Stomach (tissue), 9 donors: Measurements from ENCODE around the gene COPG1. TPM values are rescaled to one million over a fixed set of nuclear protein-coding genes. Genes with fewer than 3 reads are reported as not detected.

Source experiments
- DNase-seq, 2 donors: peaks; one replicate each; pipeline versions ENCODE4 v3.0.0 to v3.0.0-alpha.2; 2013 to 2019
- H3K27ac ChIP-seq, 5 donors: fragments of 200-600 bp in 4 of 5; sonication (generic) in 4 of 5; one replicate each; pipeline ENCODE4 v1.5.1; 2013 to 2019; ENCODE audit warnings: mild to moderate bottlenecking in 1 of 5, moderate library complexity in 1 of 5
- H3K27me3 ChIP-seq, 3 donors: fragments of 200-600 bp; sonication (generic); one replicate each; pipeline ENCODE4 v1.5.1; 2017 to 2019; ENCODE audit warnings: mixed run types in 1 of 3
- H3K36me3 ChIP-seq, 4 donors: fragments of 200-600 bp; sonication (generic); 1 replicate in 3 of 4; 2 replicates in 1 of 4; pipeline ENCODE4 v1.5.1; 2016 to 2019
- H3K4me1 ChIP-seq, 4 donors: fragments of 200-600 bp; sonication (generic); one replicate each; pipeline ENCODE4 v1.5.1; 2016 to 2019
- H3K4me3 ChIP-seq, 4 donors: fragments of 200-600 bp; sonication (generic) in 3 of 4; one replicate each; pipeline ENCODE4 v1.5.1; 2016 to 2019; ENCODE audit warnings: mild to moderate bottlenecking in 1 of 4
- H3K9me3 ChIP-seq, 4 donors: fragments of 200-600 bp; sonication (generic); one replicate each; pipeline ENCODE4 v1.5.1; 2016 to 2019
- EP300 ChIP-seq: sonication (generic); formaldehyde crosslinking; IDR thresholded peaks from one replicate; pipeline ENCODE4 v1.6.1; 2017; ENCODE audit warnings: antibody characterized with exemption
- POLR2A ChIP-seq, 4 donors: fragments of 450-650 bp; IDR thresholded peaks; one replicate each; pipeline ENCODE4 v1.6.1; 2016; ENCODE audit warnings: antibody characterized with exemption in 4 of 4, control low read depth in 2 of 4, mild to moderate bottlenecking in 1 of 4, moderate library complexity in 1 of 4
- POLR2AphosphoS5 ChIP-seq, 3 donors: sonication (generic); formaldehyde crosslinking; IDR thresholded peaks; one replicate each; pipeline ENCODE4 v1.6.1; 2016; ENCODE audit warnings: antibody characterized with exemption in 3 of 3
- WGBS, 5 donors: extraction: QIAGEN DNeasy Blood & Tissue Kit in 3 of 5; methylation state at CpG; one replicate each; pipeline versions ENCODE4 v1.1.5 to v1.1.7; 2013 to 2018; 5-methylcytosine and 5-hydroxymethylcytosine counted together
- intact Hi-C: fragments of 100-400 bp; cut with DNase I; formaldehyde crosslinking; loops from one replicate; pipeline ENCODE4 v1.15.1; 2023; ENCODE audit warnings: low total_unique reads
- polyA plus RNA-seq, 3 donors: library from polyadenylated mRNA; stranded (reverse); fragments of 200-250 nt; gene quantifications; one replicate each; pipeline ENCODE4 v1.2.3, GENCODE V29; 2013
- total RNA-seq, 5 donors: library from RNA; depleted of rRNA; stranded (reverse); fragments of >200 nt; gene quantifications; one replicate each; pipeline versions ENCODE4 v1.1.0 to v1.2.3, GENCODE V29; 2014 to 2016
- TF ChIP-seq, protein P1 (sequence below), 7 experiments: fragments of 450-650 bp in 4 of 7; fragments of 200-600 bp in 3 of 7; sonication (generic) in 3 of 7; IDR thresholded peaks; one replicate each; pipeline ENCODE4 v1.5.1; 2016 to 2019; ENCODE audit warnings: antibody characterized with exemption in 7 of 7, control low read depth in 2 of 7, mild to moderate bottlenecking in 1 of 7
- donor health status: healthy with polysubstance abuse.
- donor health status: Bipolar disorder and iron deficiency.
- donor health status: healthy.

Gene COPG1
- total and polyA plus RNA-seq, 8 donors: 38.5 to 356 (median 113) TPM

DNA sequence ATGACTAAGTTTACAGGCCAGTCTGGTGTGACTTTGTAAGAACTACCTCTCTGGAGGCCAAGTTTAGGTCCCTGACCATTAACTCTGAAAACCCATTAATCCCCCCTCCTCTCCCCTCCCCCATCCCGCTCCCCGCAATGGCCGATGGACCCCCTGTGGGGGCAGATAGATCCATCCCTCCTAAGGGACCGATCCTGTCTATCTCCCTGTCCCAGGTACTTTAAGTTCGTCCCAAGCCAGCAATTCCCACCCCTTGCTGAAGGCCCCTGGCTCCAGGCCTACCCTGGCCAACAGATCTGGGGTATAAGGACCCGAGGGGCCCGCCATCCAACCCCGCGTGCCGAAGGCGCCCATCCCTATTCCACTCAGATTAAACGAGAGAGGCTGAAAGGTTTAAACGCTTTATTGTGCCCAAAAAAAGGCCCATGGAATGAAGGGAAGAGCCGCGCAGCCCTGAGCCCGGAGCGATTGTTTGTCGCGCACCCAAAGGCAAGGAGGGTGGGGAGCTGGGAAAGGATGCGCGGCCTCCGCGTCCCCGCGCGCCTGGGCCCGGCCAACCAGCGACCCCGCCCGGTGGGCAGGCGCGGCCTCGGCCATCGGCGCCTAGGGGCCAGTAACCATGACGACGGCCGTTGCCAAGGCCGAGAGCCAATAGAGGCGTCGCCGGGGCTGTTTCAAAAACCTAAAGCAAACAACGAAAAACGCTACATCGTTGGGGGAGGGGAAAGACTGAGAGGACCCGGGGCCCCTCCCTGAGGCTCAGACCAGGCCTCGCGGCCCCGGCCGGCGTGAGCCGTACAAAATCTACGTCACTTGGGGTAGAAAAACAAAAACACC lies 65.2 kb downstream of the COPG1 start:
- DNase-seq: peak; percentile 75 to 97
- TF ChIP-seq EP300: no peak
- TF ChIP-seq, protein P1, sequence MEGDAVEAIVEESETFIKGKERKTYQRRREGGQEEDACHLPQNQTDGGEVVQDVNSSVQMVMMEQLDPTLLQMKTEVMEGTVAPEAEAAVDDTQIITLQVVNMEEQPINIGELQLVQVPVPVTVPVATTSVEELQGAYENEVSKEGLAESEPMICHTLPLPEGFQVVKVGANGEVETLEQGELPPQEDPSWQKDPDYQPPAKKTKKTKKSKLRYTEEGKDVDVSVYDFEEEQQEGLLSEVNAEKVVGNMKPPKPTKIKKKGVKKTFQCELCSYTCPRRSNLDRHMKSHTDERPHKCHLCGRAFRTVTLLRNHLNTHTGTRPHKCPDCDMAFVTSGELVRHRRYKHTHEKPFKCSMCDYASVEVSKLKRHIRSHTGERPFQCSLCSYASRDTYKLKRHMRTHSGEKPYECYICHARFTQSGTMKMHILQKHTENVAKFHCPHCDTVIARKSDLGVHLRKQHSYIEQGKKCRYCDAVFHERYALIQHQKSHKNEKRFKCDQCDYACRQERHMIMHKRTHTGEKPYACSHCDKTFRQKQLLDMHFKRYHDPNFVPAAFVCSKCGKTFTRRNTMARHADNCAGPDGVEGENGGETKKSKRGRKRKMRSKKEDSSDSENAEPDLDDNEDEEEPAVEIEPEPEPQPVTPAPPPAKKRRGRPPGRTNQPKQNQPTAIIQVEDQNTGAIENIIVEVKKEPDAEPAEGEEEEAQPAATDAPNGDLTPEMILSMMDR (IDR thresholded peaks at IDR 0.05): peak in 1 of 7 experiments; percentile 24
- peak; percentile 23 to 67 (median 49) for TF ChIP-seq POLR2AphosphoS5 (IDR thresholded peaks at IDR 0.05)
- no peak for TF ChIP-seq POLR2A (IDR thresholded peaks at IDR 0.05)
- H3K36me3 ChIP-seq: peaks cover 0 to 2% (median under 1%) of the 10 kb centered on the region in 4 donors
- H3K4me1 ChIP-seq: peaks cover 23 to 51% (median 40%) of the 10 kb centered on the region in 4 donors
- intact Hi-C loops: no loop called here
- peak overlapping the region; percentile 85 to 92 (median 88) for H3K27ac ChIP-seq
- no peaks in the 10 kb centered on the region for H3K27me3 ChIP-seq
- H3K9me3 ChIP-seq: no peaks in the 10 kb centered on the region
- 1 to 2% (median 2%) methylated on average over 46 to 53 of the region's 53 CpGs for WGBS, 5 donors
- H3K4me3 ChIP-seq: peak overlapping the region; percentile 82 to 96 (median 91)

DNA sequence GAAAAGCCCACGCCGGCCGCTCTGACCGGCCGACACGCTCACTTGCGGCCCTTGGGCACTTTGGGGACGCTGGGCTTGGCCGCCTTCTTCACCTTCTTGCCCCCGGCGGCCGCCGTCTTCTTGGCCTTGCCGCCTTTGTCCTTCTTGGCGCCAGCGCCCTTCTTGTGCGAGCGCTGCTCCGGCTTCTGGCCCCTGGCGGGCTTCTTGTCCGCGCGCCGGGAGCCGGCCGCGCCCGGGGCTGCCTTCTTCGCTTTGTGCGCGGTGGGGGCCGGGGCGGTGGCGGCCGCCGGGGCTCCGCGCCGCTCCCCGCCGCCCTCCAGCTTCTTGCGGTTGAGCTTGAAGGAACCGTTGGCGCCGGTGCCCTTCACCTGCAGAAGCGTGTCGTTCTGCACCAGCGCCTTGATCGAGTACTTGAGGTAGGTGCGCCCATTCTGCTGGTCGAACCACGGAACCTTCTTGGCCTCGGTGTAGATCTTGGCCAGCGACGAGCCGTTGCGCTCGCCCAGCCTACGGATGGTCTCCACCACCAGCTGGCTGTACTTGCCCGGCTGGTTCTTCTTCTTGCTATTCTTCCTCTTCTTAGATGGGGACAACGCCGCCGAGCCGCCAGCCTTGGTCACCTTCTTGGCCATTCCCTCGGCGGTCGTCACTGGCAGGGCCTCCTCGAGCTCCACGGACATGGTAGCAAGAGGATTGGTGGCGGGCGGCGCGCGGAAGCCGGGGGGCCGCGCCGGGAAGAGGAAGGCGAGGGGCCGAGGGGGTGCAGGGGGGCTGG lies 66.0 kb downstream of the COPG1 start:
- peaks cover 0 to 10% (median 8%) of the 10 kb centered on the region in 4 donors for H3K36me3 ChIP-seq
- 0 to 1% (median 0%) methylated on average over 57 to 80 of the region's 80 CpGs for WGBS, 5 donors
- H3K27ac ChIP-seq: peak overlapping the region; percentile 85 to 92 (median 88)
- H3K27me3 ChIP-seq: no peaks in the 10 kb centered on the region
- intact Hi-C loops: no loop called here
- H3K4me1 ChIP-seq: peaks cover 23 to 45% (median 40%) of the 10 kb centered on the region in 4 donors
- DNase-seq: peak; percentile 44 to 67
- H3K9me3 ChIP-seq: no peaks in the 10 kb centered on the region
- H3K4me3 ChIP-seq: peak overlapping the region; percentile 82 to 96 (median 91)
- TF ChIP-seq POLR2A (IDR thresholded peaks at IDR 0.05): no peak

DNA sequence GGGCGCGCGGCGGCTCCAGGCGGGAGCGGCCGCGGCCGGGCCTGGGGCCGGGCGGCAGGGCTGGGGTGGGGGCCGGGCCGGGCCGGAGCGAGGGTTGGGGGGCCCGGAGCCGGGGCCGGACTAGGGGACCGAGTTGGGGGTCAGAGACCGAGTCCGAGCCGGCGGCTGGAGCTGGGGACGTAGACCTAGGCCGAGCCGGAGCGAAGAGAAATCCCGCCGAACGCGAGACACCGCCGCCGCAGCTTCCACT lies 66.5 kb downstream of the COPG1 start:
- TF ChIP-seq EP300 (no peak), POLR2A (IDR thresholded peaks at IDR 0.05) (no peak), POLR2AphosphoS5 (IDR thresholded peaks at IDR 0.05) (no peak)
- TF ChIP-seq, protein P1 (IDR thresholded peaks at IDR 0.05): no peak
- peaks cover 0 to 14% (median 10%) of the 10 kb centered on the region in 4 donors for H3K36me3 ChIP-seq
- WGBS, 5 donors: 0 to 1% (median 0%) methylated on average over 15 to 34 of the region's 34 CpGs
- intact Hi-C loops: no loop called here
- DNase-seq: no peak
- H3K9me3 ChIP-seq: no peaks in the 10 kb centered on the region
- H3K4me3 ChIP-seq: peak overlapping the region; percentile 82 to 96 (median 91)
- H3K27me3 ChIP-seq: no peaks in the 10 kb centered on the region
- peak overlapping the region; percentile 85 to 92 (median 88) for H3K27ac ChIP-seq
- peaks cover 23 to 44% (median 38%) of the 10 kb centered on the region in 4 donors for H3K4me1 ChIP-seq

DNA sequence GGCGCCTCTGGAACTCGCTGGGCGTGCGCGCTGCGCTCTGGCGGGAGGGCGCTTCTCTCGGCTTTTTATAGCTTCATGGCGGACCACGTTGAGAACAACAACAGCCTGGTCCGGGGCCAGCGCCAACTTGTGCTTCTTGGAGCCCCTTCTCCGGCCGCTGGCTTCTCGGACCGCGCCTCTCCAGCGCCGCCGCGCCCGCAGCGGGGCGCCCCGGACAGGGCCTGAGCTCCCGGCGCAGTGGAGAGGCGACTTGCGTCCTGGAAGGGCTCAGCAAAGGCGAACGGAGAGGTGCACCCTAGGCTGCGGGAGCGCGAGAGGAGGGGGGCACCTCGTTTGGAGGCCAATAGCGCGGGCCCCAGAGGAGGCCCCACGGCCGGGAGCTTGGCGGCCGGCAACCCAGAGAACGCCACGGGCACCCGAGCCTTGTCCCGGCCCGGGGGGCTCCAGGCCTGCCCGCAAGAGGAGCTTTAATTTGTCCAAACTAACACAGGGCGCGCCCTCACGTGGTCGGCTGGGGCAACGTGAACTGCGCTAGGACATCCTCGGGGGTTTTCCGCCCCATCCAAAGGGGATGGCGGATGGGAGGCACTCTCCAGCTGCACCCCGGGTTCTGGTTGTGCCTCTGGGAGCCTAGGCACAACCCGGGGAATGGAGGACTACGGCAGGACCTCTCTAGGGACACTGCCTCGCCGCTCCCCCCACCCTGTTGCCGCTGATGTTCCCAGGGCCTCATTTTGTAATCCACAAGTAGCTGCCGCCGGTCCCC lies 67.0 kb downstream of the COPG1 start:
- H3K9me3 ChIP-seq: no peaks in the 10 kb centered on the region
- H3K27ac ChIP-seq: peak overlapping the region; percentile 85 to 92 (median 88)
- intact Hi-C loops: no loop called here
- peaks cover 0 to 19% (median 13%) of the 10 kb centered on the region in 4 donors for H3K36me3 ChIP-seq
- TF ChIP-seq EP300 (no peak), POLR2A (IDR thresholded peaks at IDR 0.05) (peak in 2 of 4 donors; percentile 85 to 97), POLR2AphosphoS5 (IDR thresholded peaks at IDR 0.05) (peak; percentile 99 to 100 (median 100))
- TF ChIP-seq, protein P1 (IDR thresholded peaks at IDR 0.05): peak in 5 of 7 experiments; percentile 6 to 51 (median 39)
- peaks cover 23 to 44% (median 38%) of the 10 kb centered on the region in 4 donors for H3K4me1 ChIP-seq
- 0 to 3% (median 0%) methylated on average over 2 to 65 of the region's 65 CpGs for WGBS, 5 donors
- peak; percentile 86 to 94 for DNase-seq
- H3K4me3 ChIP-seq: peak overlapping the region; percentile 82 to 96 (median 91)
- H3K27me3 ChIP-seq: no peaks in the 10 kb centered on the region
